ENCODE data around the gene BCAN.
A peak's percentile ranks its signal among the peaks of the same experiment; 100 is the strongest.

Gene BCAN

GRCh38 chr1:156684227-156684782 lies 42.4 kb downstream of the BCAN start:
- Histone ChIP-seq H3K27ac (ENCODE audit: low read depth, low read length) (no peak overlapping the region), H3K4me1 (ENCODE audit: control insufficient read depth, insufficient read depth, low read length) (peaks cover 13% of the 10 kb centered on the region), H3K4me3 (ENCODE audit: low read depth, low read length) (no peak overlapping the region), H3K27me3 (ENCODE audit: control insufficient read depth, insufficient read depth, low read length) (no peaks in the 10 kb centered on the region), H3K9ac (ENCODE audit: low read length) (no peak overlapping the region), H3K36me3 (ENCODE audit: control insufficient read depth, insufficient read depth, low read length) (no peaks in the 10 kb centered on the region), H3K9me3 (ENCODE audit: control insufficient read depth, insufficient read depth, low read depth, low read length) (no peaks in the 10 kb centered on the region)

GRCh38 chr1:156689035-156689952 lies 47.4 kb downstream of the BCAN start:
- peak overlapping the region; percentile 60 for H3K9ac ChIP-seq (ENCODE audit: low read length)
- no peaks in the 10 kb centered on the region for H3K9me3 ChIP-seq (ENCODE audit: control insufficient read depth, insufficient read depth, low read depth, low read length)
- no peaks in the 10 kb centered on the region for H3K36me3 ChIP-seq (ENCODE audit: control insufficient read depth, insufficient read depth, low read length)
- H3K27ac ChIP-seq (ENCODE audit: low read depth, low read length): no peak overlapping the region; the same call in 1 of the 2 replicates
- peak overlapping the region; percentile 58 for H3K4me3 ChIP-seq (ENCODE audit: low read depth, low read length)
- no peaks in the 10 kb centered on the region for H3K27me3 ChIP-seq (ENCODE audit: control insufficient read depth, insufficient read depth, low read length)
- H3K4me1 ChIP-seq (ENCODE audit: control insufficient read depth, insufficient read depth, low read length): peaks cover 54% of the 10 kb centered on the region

- Histone ChIP-seq H3K27ac (ENCODE audit: low read depth, low read length) (no peak overlapping the region), H3K9ac (ENCODE audit: low read length) (peak overlapping the region; percentile 60), H3K4me3 (ENCODE audit: low read depth, low read length) (peak overlapping the region; percentile 58), H3K36me3 (ENCODE audit: control insufficient read depth, insufficient read depth, low read length) (no peaks in the 10 kb centered on the region), H3K9me3 (ENCODE audit: control insufficient read depth, insufficient read depth, low read depth, low read length) (no peaks in the 10 kb centered on the region), H3K27me3 (ENCODE audit: control insufficient read depth, insufficient read depth, low read length) (no peaks in the 10 kb centered on the region), H3K4me1 (ENCODE audit: control insufficient read depth, insufficient read depth, low read length) (peaks cover 57% of the 10 kb centered on the region)
Measured at GRCh38 chr1:156689953-156690674, 48.2 kb downstream of the BCAN start.

- no peaks in the 10 kb centered on the region for H3K27me3 ChIP-seq (ENCODE audit: control insufficient read depth, insufficient read depth, low read length)
- H3K9me3 ChIP-seq (ENCODE audit: control insufficient read depth, insufficient read depth, low read depth, low read length): no peaks in the 10 kb centered on the region
- no peaks in the 10 kb centered on the region for H3K36me3 ChIP-seq (ENCODE audit: control insufficient read depth, insufficient read depth, low read length)
- H3K27ac ChIP-seq (ENCODE audit: low read depth, low read length): no peak overlapping the region
- H3K9ac ChIP-seq (ENCODE audit: low read length): peak overlapping the region; percentile 60
- peaks cover 57% of the 10 kb centered on the region for H3K4me1 ChIP-seq (ENCODE audit: control insufficient read depth, insufficient read depth, low read length)
- peak overlapping the region; percentile 58 for H3K4me3 ChIP-seq (ENCODE audit: low read depth, low read length)
Measured at GRCh38 chr1:156690675-156691036, 48.7 kb downstream of the BCAN start.

GRCh38 chr1:156691191-156691590 lies 49.3 kb downstream of the BCAN start:
- Histone ChIP-seq H3K27me3 (ENCODE audit: control insufficient read depth, insufficient read depth, low read length) (no peaks in the 10 kb centered on the region), H3K36me3 (ENCODE audit: control insufficient read depth, insufficient read depth, low read length) (no peaks in the 10 kb centered on the region), H3K27ac (ENCODE audit: low read depth, low read length) (no peak overlapping the region; the same call in 1 of the 2 replicates), H3K9ac (ENCODE audit: low read length) (peak overlapping the region; percentile 60), H3K9me3 (ENCODE audit: control insufficient read depth, insufficient read depth, low read depth, low read length) (no peaks in the 10 kb centered on the region), H3K4me1 (ENCODE audit: control insufficient read depth, insufficient read depth, low read length) (peaks cover 57% of the 10 kb centered on the region), H3K4me3 (ENCODE audit: low read depth, low read length) (0 out of 2 replicates have a peak overlapping the region, but pooled peaks have one; percentile 33)

GRCh38 chr1:156691665-156692440 lies 49.9 kb downstream of the BCAN start:
- Histone ChIP-seq H3K9me3 (ENCODE audit: control insufficient read depth, insufficient read depth, low read depth, low read length) (no peaks in the 10 kb centered on the region), H3K9ac (ENCODE audit: low read length) (peak overlapping the region; percentile 60), H3K27ac (ENCODE audit: low read depth, low read length) (peak overlapping the region; percentile 86; the same call in 1 of the 2 replicates), H3K27me3 (ENCODE audit: control insufficient read depth, insufficient read depth, low read length) (no peaks in the 10 kb centered on the region), H3K36me3 (ENCODE audit: control insufficient read depth, insufficient read depth, low read length) (no peaks in the 10 kb centered on the region), H3K4me3 (ENCODE audit: low read depth, low read length) (peak overlapping the region; percentile 33; the same call in 1 of the 2 replicates), H3K4me1 (ENCODE audit: control insufficient read depth, insufficient read depth, low read length) (peaks cover 57% of the 10 kb centered on the region)

GRCh38 chr1:156692441-156692924 lies 50.6 kb downstream of the BCAN start:
- peak overlapping the region; percentile 60 for H3K9ac ChIP-seq (ENCODE audit: low read length)
- no peaks in the 10 kb centered on the region for H3K9me3 ChIP-seq (ENCODE audit: control insufficient read depth, insufficient read depth, low read depth, low read length)
- H3K27me3 ChIP-seq (ENCODE audit: control insufficient read depth, insufficient read depth, low read length): no peaks in the 10 kb centered on the region
- peak overlapping the region; percentile 33 for H3K4me3 ChIP-seq (ENCODE audit: low read depth, low read length)
- peaks cover 57% of the 10 kb centered on the region for H3K4me1 ChIP-seq (ENCODE audit: control insufficient read depth, insufficient read depth, low read length)
- no peaks in the 10 kb centered on the region for H3K36me3 ChIP-seq (ENCODE audit: control insufficient read depth, insufficient read depth, low read length)
- peak overlapping the region; percentile 86; the same call in 1 of the 2 replicates for H3K27ac ChIP-seq (ENCODE audit: low read depth, low read length)

- Histone ChIP-seq H3K36me3 (ENCODE audit: control insufficient read depth, insufficient read depth, low read length) (peaks cover 5% of the 10 kb centered on the region; the same call in 1 of the 2 replicates), H3K27ac (ENCODE audit: low read depth, low read length) (peak overlapping the region; percentile 86; the same call in 1 of the 2 replicates), H3K4me1 (ENCODE audit: control insufficient read depth, insufficient read depth, low read length) (peaks cover 57% of the 10 kb centered on the region), H3K27me3 (ENCODE audit: control insufficient read depth, insufficient read depth, low read length) (no peaks in the 10 kb centered on the region), H3K9ac (ENCODE audit: low read length) (peak overlapping the region; percentile 80), H3K4me3 (ENCODE audit: low read depth, low read length) (peak overlapping the region; percentile 38), H3K9me3 (ENCODE audit: control insufficient read depth, insufficient read depth, low read depth, low read length) (no peaks in the 10 kb centered on the region)
Measured at GRCh38 chr1:156692925-156693847, 51.3 kb downstream of the BCAN start.

- H3K27ac ChIP-seq (ENCODE audit: low read depth, low read length): peak overlapping the region; percentile 86; the same call in 1 of the 2 replicates
- H3K4me3 ChIP-seq (ENCODE audit: low read depth, low read length): peak overlapping the region; percentile 38
- peaks cover 55% of the 10 kb centered on the region for H3K4me1 ChIP-seq (ENCODE audit: control insufficient read depth, insufficient read depth, low read length)
- H3K36me3 ChIP-seq (ENCODE audit: control insufficient read depth, insufficient read depth, low read length): peaks cover 13% of the 10 kb centered on the region
- peak overlapping the region; percentile 80 for H3K9ac ChIP-seq (ENCODE audit: low read length)
- no peaks in the 10 kb centered on the region for H3K9me3 ChIP-seq (ENCODE audit: control insufficient read depth, insufficient read depth, low read depth, low read length)
- H3K27me3 ChIP-seq (ENCODE audit: control insufficient read depth, insufficient read depth, low read length): no peaks in the 10 kb centered on the region
Measured at GRCh38 chr1:156693848-156694689, 52.2 kb downstream of the BCAN start.

All from HUES6 (cell line).